ENCODE data around the gene KLHDC8A.

Gene KLHDC8A

GRCh38 chr1:205335692-205336091 is 21.0 kb downstream of the KLHDC8A start:
- peak; percentile 99 for DNase-seq
- H3K9me3 ChIP-seq (ENCODE audit: severe bottlenecking) = no peaks in the 10 kb centered on the region
- peak overlapping the region; percentile 94 for H3K27ac ChIP-seq
- no peak overlapping the region for H3K4me3 ChIP-seq (ENCODE audit: low read depth, low read length)
- peak; percentile 100 for TF ChIP-seq CTCF (IDR thresholded peaks at IDR 0.05; ENCODE audit: low read depth, low read length)
- H3K36me3 ChIP-seq = no peaks in the 10 kb centered on the region
- no peaks in the 10 kb centered on the region for H3K27me3 ChIP-seq (ENCODE audit: insufficient read depth, low read depth, severe bottlenecking)

GRCh38 chr1:205332015-205332791 is 24.5 kb downstream of the KLHDC8A start:
- H3K36me3 ChIP-seq = no peaks in the 10 kb centered on the region
- no peaks in the 10 kb centered on the region for H3K9me3 ChIP-seq (ENCODE audit: severe bottlenecking)
- H3K27ac ChIP-seq = peak overlapping the region; percentile 5
- TF ChIP-seq CTCF (IDR thresholded peaks at IDR 0.05; ENCODE audit: low read depth, low read length) = no peak
- no peak overlapping the region for H3K4me3 ChIP-seq (ENCODE audit: low read depth, low read length)
- DNase-seq = peak; percentile 91
- no peaks in the 10 kb centered on the region for H3K27me3 ChIP-seq (ENCODE audit: insufficient read depth, low read depth, severe bottlenecking)

GRCh38 chr1:205330150-205330549 is 26.6 kb downstream of the KLHDC8A start:
- H3K9me3 ChIP-seq (ENCODE audit: severe bottlenecking) = no peaks in the 10 kb centered on the region
- no peak overlapping the region for H3K27ac ChIP-seq
- no peak for TF ChIP-seq CTCF (IDR thresholded peaks at IDR 0.05; ENCODE audit: low read depth, low read length)
- no peaks in the 10 kb centered on the region for H3K27me3 ChIP-seq (ENCODE audit: insufficient read depth, low read depth, severe bottlenecking)
- DNase-seq = no peak
- no peaks in the 10 kb centered on the region for H3K36me3 ChIP-seq
- no peak overlapping the region for H3K4me3 ChIP-seq (ENCODE audit: low read depth, low read length)

- 0 out of 2 replicates have a peak, but pooled peaks have one; percentile 36 for TF ChIP-seq CTCF (IDR thresholded peaks at IDR 0.05; ENCODE audit: low read depth, low read length)
- Histone ChIP-seq H3K4me3 (ENCODE audit: low read depth, low read length) (no peak overlapping the region), H3K27ac (no peak overlapping the region), H3K27me3 (ENCODE audit: insufficient read depth, low read depth, severe bottlenecking) (no peaks in the 10 kb centered on the region), H3K36me3 (no peaks in the 10 kb centered on the region), H3K9me3 (ENCODE audit: severe bottlenecking) (no peaks in the 10 kb centered on the region)
- DNase-seq = peak; percentile 84
These were observed 27.0 kb downstream of the KLHDC8A start for GRCh38 chr1:205329719-205330118.

GRCh38 chr1:205328476-205328875 is 28.2 kb downstream of the KLHDC8A start:
- H3K9me3 ChIP-seq (ENCODE audit: severe bottlenecking) = no peaks in the 10 kb centered on the region
- H3K27me3 ChIP-seq (ENCODE audit: insufficient read depth, low read depth, severe bottlenecking) = no peaks in the 10 kb centered on the region
- H3K4me3 ChIP-seq (ENCODE audit: low read depth, low read length) = no peak overlapping the region

More at GRCh38 chr1:205328476-205328875, 28.2 kb downstream of the KLHDC8A start:
- no peak for TF ChIP-seq CTCF (IDR thresholded peaks at IDR 0.05; ENCODE audit: low read depth, low read length)
- Histone ChIP-seq H3K36me3 (no peaks in the 10 kb centered on the region), H3K27ac (no peak overlapping the region)
- DNase-seq = no peak

All from WERI-Rb-1 (cell line).